Heart left ventricle (tissue), 16 donors: ENCODE results near the gene HMGCL. TPM values are rescaled to one million over a fixed set of nuclear protein-coding genes. Genes with fewer than 3 reads are reported as not detected.

ENCODE experiments used
- ATAC-seq, 4 donors: fragments of 200-7000 bp; cut with Tn5 transposase; one replicate each; pipeline ENCODE4 v1.9.1; 2020 to 2022; ENCODE audit warnings: moderate library complexity in 4 of 4, mild to moderate bottlenecking in 3 of 4, moderate number of reproducible peaks in 1 of 4
- DNase-seq, 5 donors: peaks; one replicate each; pipeline ENCODE4 v3.0.0-alpha.2; 2020
- H3K27ac ChIP-seq, 12 donors: fragments of 200-600 bp; sonication (generic) in 4 of 12; one replicate each; pipeline versions ENCODE4 v1.5.0 to v1.8.0; 2016 to 2022; ENCODE audit warnings: mild to moderate bottlenecking in 2 of 12
- H3K27me3 ChIP-seq, 9 donors: fragments of 200-600 bp; sonication (generic) in 2 of 9; one replicate each; pipeline versions ENCODE4 v1.5.1 to v1.8.0; 2016 to 2022; ENCODE audit warnings: mild to moderate bottlenecking in 3 of 9
- H3K36me3 ChIP-seq, 9 donors: fragments of 200-600 bp; sonication (generic) in 2 of 9; one replicate each; pipeline versions ENCODE4 v1.5.0 to v1.8.0; 2018 to 2022; ENCODE audit warnings: mild to moderate bottlenecking in 2 of 9
- H3K4me1 ChIP-seq, 12 donors: fragments of 200-600 bp; sonication (generic) in 4 of 12; one replicate each; pipeline versions ENCODE4 v1.5.0 to v1.8.0; 2016 to 2022; ENCODE audit warnings: mild to moderate bottlenecking in 3 of 12
- H3K4me3 ChIP-seq, 12 donors: fragments of 200-600 bp; sonication (generic) in 4 of 12; one replicate each; pipeline versions ENCODE4 v1.5.0 to v1.8.0; 2017 to 2022; ENCODE audit warnings: mild to moderate bottlenecking in 9 of 12, moderate library complexity in 4 of 12
- H3K9me3 ChIP-seq, 12 donors: fragments of 200-600 bp; sonication (generic) in 4 of 12; one replicate each; pipeline versions ENCODE4 v1.5.0 to v1.8.0; 2016 to 2022; ENCODE audit warnings: mild to moderate bottlenecking in 1 of 12
- CTCF ChIP-seq, 12 donors: fragments of 200-600 bp; sonication (generic) in 4 of 12; IDR thresholded peaks; one replicate each; pipeline versions ENCODE4 v1.5.0 to v1.8.0; 2018 to 2022; ENCODE audit warnings: antibody characterized with exemption in 12 of 12, mild to moderate bottlenecking in 5 of 12
- POLR2A ChIP-seq, 2 donors: fragments of 450-650 bp; IDR thresholded peaks; one replicate each; pipeline ENCODE4 v1.6.1; 2017; ENCODE audit warnings: antibody characterized with exemption in 2 of 2, mild to moderate bottlenecking in 2 of 2, moderate library complexity in 2 of 2
- WGBS, 4 donors: extraction: QIAGEN DNeasy Blood & Tissue Kit in 2 of 4; methylation state at CpG; one replicate each; pipeline versions ENCODE4 v1.1.5 to v1.1.7; 2013 to 2018; 5-methylcytosine and 5-hydroxymethylcytosine counted together
- intact Hi-C, 10 donors: fragments of 100-400 bp; cut with DNase I; formaldehyde crosslinking; loops; one replicate each; pipeline versions ENCODE4 v1.11.1 to v1.14.2; 2022
- polyA plus RNA-seq, 2 donors: library from polyadenylated mRNA; stranded (reverse); fragments of 200-250 nt; gene quantifications; one replicate each; pipeline ENCODE4 v1.2.3, GENCODE V29; 2013
- total RNA-seq, 9 donors: library from RNA; depleted of rRNA in 2 of 9; stranded (reverse); fragments of >200 nt in 2 of 9; fragmentation: NEBNext Ultra II Directional in 3 of 9; extraction: Animal tissue kit (Norgen Biotek cat#: 25700) in 3 of 9; gene quantifications; one replicate each; pipeline versions ENCODE4 v1.1.0 to v1.2.4, GENCODE V29; 2016 to 2023
- donor health status: ischemic (EF 13 %, LVEDD 7.1; RV severe dilation, severe dysfunction).
- donor health status: healthy with polysubstance abuse.
- donor health status: DM: no; HTN: yes; CAD: no.
- donor health status: DM: no; HTN: no; CAD: no.
- donor health status: ischemic (EF 25% LVEDD 6.9; RV normal size, moderate dysfunction).
- donor health status: ischemic (EF 25% LVEDD 5.7; RV mildly dilated, moderate dysfunction).
- donor health status: healthy.
- donor health status: DM: yes; HTN: yes; CAD: no.
- donor health status: ischemic (EF 35%, LVEDD 5.7; RV mildly dilated, moderate dysfunction).
- donor health status: nonischemic (EF 11% LVEDD 7.7; RV severe dilation, severe dysfunction).
- donor health status: DM: yes; HTN: yes; CAD: no.
- donor health status: PGD.
- donor health status: ischemic (EF 29% LVEDD 5.4; RV normal size, mild dysfunction).
- donor health status: nonischemic (EF 23%, LVEDD 6.1; RV moderate dilation, normal function).

Gene HMGCL
- total and polyA plus RNA-seq, 11 donors, result 22.0 to 44.3 (median 38.8) TPM

DNA sequence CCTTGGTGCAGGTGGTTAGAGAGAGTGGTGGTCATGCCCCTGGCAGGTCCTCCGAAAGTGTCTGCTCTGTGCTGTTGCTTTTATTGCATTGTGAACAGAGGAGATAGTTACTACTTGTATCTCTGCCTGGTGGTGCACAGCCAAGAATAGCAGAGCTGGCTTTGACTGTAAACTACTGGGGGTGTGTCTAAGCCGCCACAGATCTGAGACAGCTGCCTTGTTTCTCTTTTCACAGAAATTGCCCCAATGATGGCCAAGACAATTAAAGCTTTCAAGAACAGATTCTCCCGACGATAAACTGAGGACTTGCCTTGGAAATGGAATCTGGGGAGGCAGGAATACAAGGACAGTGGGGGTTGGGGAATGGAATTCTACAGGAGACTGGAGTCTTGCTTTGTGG is 66.0 kb downstream of the HMGCL start:
- WGBS, 4 donors, result 39 to 47% (median 41%) methylated on average over 4 of the region's 4 CpGs
- no peak overlapping the region for H3K4me3 ChIP-seq
- no peaks in the 10 kb centered on the region for H3K9me3 ChIP-seq
- ATAC-seq (peak; percentile 76 to 82 (median 80)), DNase-seq (peak in 4 of 5 donors; percentile 34 to 53 (median 42))
- H3K4me1 ChIP-seq, result peaks cover 0 to 73% (median 31%) of the 10 kb centered on the region in 12 donors
- peak overlapping the region in 10 of 12 donors; percentile 3 to 68 (median 30) for H3K27ac ChIP-seq
- TF ChIP-seq POLR2A (IDR thresholded peaks at IDR 0.05), result no peak
- intact Hi-C loops, result loop anchor here in 1 of 10 donors (10.0 kb wide), 1 partner anchor 204 kb away; the partner anchor contains the start of gene ID3
- H3K27me3 ChIP-seq, result no peaks in the 10 kb centered on the region
- peaks cover 0 to 98% (median 69%) of the 10 kb centered on the region in 9 donors for H3K36me3 ChIP-seq

DNA sequence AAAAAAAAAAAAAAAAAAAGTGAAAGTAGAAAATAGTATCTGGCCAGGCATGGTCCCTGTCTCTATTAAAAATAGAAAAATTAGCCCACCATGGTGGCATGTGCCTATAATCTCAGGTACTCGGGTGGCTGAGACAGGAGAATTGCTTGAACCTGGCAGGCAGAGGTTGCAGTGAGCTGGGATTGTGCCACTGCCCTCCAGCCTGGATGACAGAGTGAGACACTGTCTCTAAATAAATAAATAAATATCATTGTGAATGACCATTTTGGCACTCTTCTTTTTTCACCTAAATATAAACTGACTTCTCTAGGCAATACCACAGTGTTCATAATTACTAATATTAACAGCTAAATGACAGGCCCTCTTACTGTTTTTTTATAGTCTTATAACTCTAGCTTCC is 67.4 kb downstream of the HMGCL start:
- peaks cover 0 to 100% (median 81%) of the 10 kb centered on the region in 9 donors for H3K36me3 ChIP-seq
- H3K4me1 ChIP-seq, result peaks cover 0 to 68% (median 29%) of the 10 kb centered on the region in 12 donors
- H3K9me3 ChIP-seq, result no peaks in the 10 kb centered on the region
- H3K4me3 ChIP-seq, result no peak overlapping the region
- peak overlapping the region in 3 of 12 donors; percentile 3 to 43 (median 13) for H3K27ac ChIP-seq
- intact Hi-C loops, result loop anchor here in 1 of 10 donors (10.0 kb wide), 1 partner anchor 203 kb away; the partner anchor contains the start of gene ID3
- WGBS, 4 donors, result 43 to 61% (median 48%) methylated on average over 1 of the region's 1 CpG
- no peak for TF ChIP-seq CTCF (IDR thresholded peaks at IDR 0.05)
- TF ChIP-seq POLR2A (IDR thresholded peaks at IDR 0.05), result no peak
- DNase-seq, result no peak
- H3K27me3 ChIP-seq, result no peaks in the 10 kb centered on the region
- ATAC-seq, result no peak

- Histone ChIP-seq H3K27me3 (no peaks in the 10 kb centered on the region), H3K27ac (no peak overlapping the region), H3K4me3 (no peak overlapping the region), H3K9me3 (no peaks in the 10 kb centered on the region), H3K36me3 (peaks cover 0 to 100% (median 92%) of the 10 kb centered on the region in 9 donors), H3K4me1 (peaks cover 0 to 61% (median 23%) of the 10 kb centered on the region in 12 donors)
- ATAC-seq (no peak), DNase-seq (no peak)
- intact Hi-C loops, result loop anchor here in 1 of 10 donors (10.0 kb wide), 1 partner anchor 202 kb away; the partner anchor contains the start of gene ID3
- TF ChIP-seq POLR2A (IDR thresholded peaks at IDR 0.05) (no peak), CTCF (IDR thresholded peaks at IDR 0.05) (no peak)
- WGBS, 4 donors, result 91 to 97% (median 92%) methylated on average over 3 of the region's 3 CpGs
These were observed 68.6 kb downstream of the HMGCL start for GRCh38 chr1:23756676-23757075.

- Histone ChIP-seq H3K9me3 (no peaks in the 10 kb centered on the region), H3K4me1 (peaks cover 0 to 41% (median 4%) of the 10 kb centered on the region in 12 donors), H3K4me3 (no peak overlapping the region), H3K36me3 (peaks cover 0 to 98% (median 79%) of the 10 kb centered on the region in 9 donors), H3K27me3 (no peaks in the 10 kb centered on the region), H3K27ac (no peak overlapping the region)
- DNase-seq (no peak), ATAC-seq (no peak)
- WGBS, 4 donors, result 85 to 97% (median 93%) methylated on average over 1 of the region's 1 CpG
- intact Hi-C loops, result loop anchor here in 1 of 10 donors (10.0 kb wide), 1 partner anchor 198 kb away; the partner anchor contains the start of gene ID3
- TF ChIP-seq CTCF (IDR thresholded peaks at IDR 0.05), result no peak
- no peak for TF ChIP-seq POLR2A (IDR thresholded peaks at IDR 0.05)
These were observed 72.3 kb downstream of the HMGCL start for GRCh38 chr1:23752909-23753308.

Other genes with a start within 250 kb of the HMGCL start
- 100 to 1,000 TPM; 341 to 789 (median 680) TPM for gene RPL11, start 133.6 kb downstream of the HMGCL start, total RNA-seq
- 1,000 to 10,000 TPM; 1,580 to 2,009 TPM for gene RPL11, start 133.6 kb downstream of the HMGCL start, polyA plus RNA-seq
- 10 to 100 TPM; 28.9 to 45.8 (median 34.3) TPM for gene ELOA, start 82.0 kb downstream of the HMGCL start, total RNA-seq
- gene ELOA, start 82.0 kb downstream of the HMGCL start, polyA plus RNA-seq, result 10 to 100 TPM; 11.3 to 30.0 TPM
- 10 to 100 TPM; 34.8 to 59.2 (median 46.2) TPM for gene PITHD1, start 47.0 kb downstream of the HMGCL start, total RNA-seq
- gene PITHD1, start 47.0 kb downstream of the HMGCL start, polyA plus RNA-seq, result 10 to 100 TPM; 31.8 to 86.4 TPM
- gene LYPLA2, start 34.3 kb downstream of the HMGCL start, total RNA-seq, result 10 to 100 TPM; 23.5 to 53.6 (median 29.5) TPM
- 10 to 100 TPM; 22.2 to 63.3 TPM for gene LYPLA2, start 34.3 kb downstream of the HMGCL start, polyA plus RNA-seq
- 10 to 100 TPM in 2 of 9 donors, 1 to 10 TPM in 7; 6.2 to 13.8 (median 8.9) TPM for gene GALE, start 24.7 kb downstream of the HMGCL start, total RNA-seq
- gene GALE, start 24.7 kb downstream of the HMGCL start, polyA plus RNA-seq, result 10 to 100 TPM; 14.8 to 20.8 TPM
- gene FUCA1, start 42.9 kb upstream of the HMGCL start, total RNA-seq, result 10 to 100 TPM; 12.8 to 54.2 (median 16.1) TPM
- 10 to 100 TPM; 10.6 to 16.4 TPM for gene FUCA1, start 42.9 kb upstream of the HMGCL start, polyA plus RNA-seq
- under 1 TPM in 3 of 9 donors, not detected in 6; 0.07 to 0.13 (median 0.11) TPM for gene CNR2, start 87.9 kb upstream of the HMGCL start, total RNA-seq
- under 1 TPM in 1 of 2 donors, not detected in 1; 0.01 TPM for gene CNR2, start 87.9 kb upstream of the HMGCL start, polyA plus RNA-seq
- 100 to 1,000 TPM in 4 of 9 donors, 10 to 100 TPM in 5; 67.7 to 137 (median 80.5) TPM for gene PNRC2, start 134.4 kb upstream of the HMGCL start, total RNA-seq
- 10 to 100 TPM; 64.1 to 88.8 TPM for gene PNRC2, start 134.4 kb upstream of the HMGCL start, polyA plus RNA-seq
- gene SRSF10, start 154.9 kb upstream of the HMGCL start, total RNA-seq, result 10 to 100 TPM; 34.3 to 60.9 (median 49.4) TPM
- 10 to 100 TPM; 41.1 to 47.1 TPM for gene SRSF10, start 154.9 kb upstream of the HMGCL start, polyA plus RNA-seq